DOHH2 (cell line): ENCODE data around the gene FAM32A.

ENCODE experiments used
- EZH2phosphoT487 ChIP-seq: fragments of 200-600 bp; sonication (generic); IDR thresholded peaks from 2 replicates; pipeline ENCODE4 v1.6.1; 2017; ENCODE audit warnings: borderline replicate concordance, mild to moderate bottlenecking, antibody characterized with exemption, low read length, moderate library complexity, mixed read lengths
- TF ChIP-seq, protein P1 (sequence below): fragments of 200-600 bp; sonication (generic); IDR thresholded peaks from one replicate; pipeline ENCODE4 v1.5.1; 2014; ENCODE audit warnings: antibody characterized with exemption, mild to moderate bottlenecking, low read depth, low read length; ENCODE audit not compliant: poor library complexity, severe bottlenecking

DNA sequence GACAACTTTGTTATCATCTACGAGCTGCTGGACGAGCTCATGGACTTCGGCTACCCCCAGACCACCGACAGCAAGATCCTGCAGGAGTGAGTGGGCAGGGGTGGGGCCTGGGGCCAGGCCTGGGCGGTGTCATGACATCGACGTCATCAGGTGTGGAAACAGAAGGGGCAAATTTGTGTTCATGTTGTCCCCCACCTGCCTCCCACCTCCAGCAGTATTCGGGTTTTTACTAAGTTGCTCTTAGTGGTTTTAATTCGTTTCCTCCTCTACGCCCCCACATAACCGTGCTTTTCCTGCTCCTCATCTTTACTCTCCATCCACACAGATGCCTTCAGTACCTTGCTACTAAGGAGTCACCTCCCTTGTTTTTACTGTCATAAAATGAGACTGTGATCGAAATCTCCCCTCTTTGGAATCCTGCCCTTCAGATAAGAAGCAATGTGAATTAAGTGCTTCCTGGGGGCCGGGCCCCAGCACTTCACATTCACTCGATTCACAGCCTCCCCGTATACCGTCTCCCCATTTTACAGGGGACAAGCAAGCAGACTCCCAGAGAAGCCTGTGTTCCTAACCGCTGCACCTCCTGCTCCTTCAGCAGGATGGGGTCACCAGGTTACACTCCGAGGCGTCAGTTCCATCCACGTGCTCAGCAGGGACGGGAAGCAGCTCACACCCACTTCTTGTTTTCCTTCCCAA lies 23.0 kb downstream of the FAM32A start:
- TF ChIP-seq, protein P1, sequence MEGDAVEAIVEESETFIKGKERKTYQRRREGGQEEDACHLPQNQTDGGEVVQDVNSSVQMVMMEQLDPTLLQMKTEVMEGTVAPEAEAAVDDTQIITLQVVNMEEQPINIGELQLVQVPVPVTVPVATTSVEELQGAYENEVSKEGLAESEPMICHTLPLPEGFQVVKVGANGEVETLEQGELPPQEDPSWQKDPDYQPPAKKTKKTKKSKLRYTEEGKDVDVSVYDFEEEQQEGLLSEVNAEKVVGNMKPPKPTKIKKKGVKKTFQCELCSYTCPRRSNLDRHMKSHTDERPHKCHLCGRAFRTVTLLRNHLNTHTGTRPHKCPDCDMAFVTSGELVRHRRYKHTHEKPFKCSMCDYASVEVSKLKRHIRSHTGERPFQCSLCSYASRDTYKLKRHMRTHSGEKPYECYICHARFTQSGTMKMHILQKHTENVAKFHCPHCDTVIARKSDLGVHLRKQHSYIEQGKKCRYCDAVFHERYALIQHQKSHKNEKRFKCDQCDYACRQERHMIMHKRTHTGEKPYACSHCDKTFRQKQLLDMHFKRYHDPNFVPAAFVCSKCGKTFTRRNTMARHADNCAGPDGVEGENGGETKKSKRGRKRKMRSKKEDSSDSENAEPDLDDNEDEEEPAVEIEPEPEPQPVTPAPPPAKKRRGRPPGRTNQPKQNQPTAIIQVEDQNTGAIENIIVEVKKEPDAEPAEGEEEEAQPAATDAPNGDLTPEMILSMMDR: no peak
- no peak for TF ChIP-seq EZH2phosphoT487
